HCT116 (cell line): Measurements from ENCODE around the gene ZGPAT. TPM values are rescaled to one million over a fixed set of nuclear protein-coding genes. Genes with fewer than 3 reads are reported as not detected.

Experiments used
- ATAC-seq: fragments of 200-7000 bp; cut with Tn5 transposase; 2 replicates; pipeline ENCODE4 v1.9.1; 2020; ENCODE audit warnings: mild to moderate bottlenecking, moderate library complexity
- BruUV-seq: library from RNA; stranded (reverse); fragments of 400-500 nt; replicated peaks from 2 replicates; lab custom pipeline; 2021; lab: Mats Ljungman, UMichigan
- CTCF ChIA-PET: fragments of 300-600 bp; sonication (Branson Sonifier 250); formaldehyde crosslinking; loops from one replicate; lab custom pipeline; 2021; ENCODE audit warnings: antibody characterized with exemption; lab: Charles Lee
- POLR2A ChIA-PET: fragments of 300-600, 350-600 bp; sonication (Branson Sonifier 250); formaldehyde crosslinking; loops from one replicate; lab custom pipeline; 2021; ENCODE audit warnings: antibody characterized with exemption; lab: Charles Lee
- RAD21 ChIA-PET, 2 experiments: fragments of 300-600 bp; sonication (Branson Sonifier 250); formaldehyde crosslinking; loops; one replicate each; lab custom pipeline; 2023; ENCODE audit warnings: low total read pairs in 2 of 2; ENCODE audit not compliant: uncharacterized antibody in 2 of 2, unreplicated experiment in 2 of 2, low non-redundant PET in 1 of 2; lab: Charles Lee
- DNase-seq: peaks from one replicate; pipeline ENCODE4 v3.0.0-alpha.2; 2010; ENCODE audit warnings: low read depth, low spot score
- H2AFZ ChIP-seq: fragments of 200-600 bp; shearing (Covaris generic), sonication (generic); 2 replicates; pipeline ENCODE4 v1.6.1; 2017; ENCODE audit warnings: low read depth, mixed run types, mixed read lengths, antibody characterized with exemption, low read length; ENCODE audit not compliant: poor library complexity, severe bottlenecking
- H3K27ac ChIP-seq: 2 replicates; pipeline ENCODE4 v1.5.1; 2012; ENCODE audit warnings: low read depth, low read length
- H3K27me3 ChIP-seq: fragments of 200-600 bp; sonication (generic); 2 replicates; pipeline ENCODE4 v1.6.1; 2016; ENCODE audit warnings: mixed run types, low read length, mixed read lengths; ENCODE audit not compliant: insufficient read depth
- H3K36me3 ChIP-seq, 2 experiments: fragments of 200-500 bp in 1 of 2; fragments of 200-600 bp in 1 of 2; sonication (Bioruptor generic) in 1 of 2; sonication (generic) in 1 of 2; 2 replicates each; pipeline versions ENCODE4 v1.5.1 to v1.6.1; 2014 to 2016; ENCODE audit warnings: low read length in 2 of 2, inconsistent platforms in 1 of 2, mixed read lengths in 1 of 2, mixed run types in 1 of 2; ENCODE audit not compliant: insufficient read depth in 2 of 2, control insufficient read depth in 1 of 2
- H3K4me1 ChIP-seq, 2 experiments: fragments of 200-600 bp in 1 of 2; sonication (generic) in 1 of 2; 2 replicates each; pipeline versions ENCODE4 v1.5.1 to v1.6.1; 2012 to 2017; ENCODE audit warnings: low read length in 2 of 2, inconsistent platforms in 1 of 2, mild to moderate bottlenecking in 1 of 2, mixed read lengths in 1 of 2, mixed run types in 1 of 2, moderate library complexity in 1 of 2; ENCODE audit not compliant: insufficient read depth in 2 of 2, control insufficient read depth in 1 of 2
- H3K4me2 ChIP-seq: fragments of 200-600 bp; sonication (generic); 2 replicates; pipeline ENCODE4 v1.6.1; 2017; ENCODE audit warnings: mixed run types, low read length, mixed read lengths
- H3K4me3 ChIP-seq, 2 experiments: fragments of 200-600 bp in 1 of 2; sonication (generic) in 1 of 2; replicated peaks in 1 of 2; 2 replicates each; pipeline ENCODE4 v1.5.1; 2011 to 2016; ENCODE audit warnings: low read length in 2 of 2, control low read depth in 1 of 2, low read depth in 1 of 2, mild to moderate bottlenecking in 1 of 2, mixed read lengths in 1 of 2, mixed run types in 1 of 2
- H3K79me2 ChIP-seq: fragments of 200-600 bp; sonication (generic); 2 replicates; pipeline ENCODE4 v1.6.1; 2017; ENCODE audit warnings: mild to moderate bottlenecking, mixed run types, low read length, moderate library complexity, mixed read lengths; ENCODE audit not compliant: insufficient read depth
- H3K9ac ChIP-seq: fragments of 200-600 bp; sonication (generic); 2 replicates; pipeline ENCODE4 v1.6.1; 2016; ENCODE audit warnings: low read length, mixed read lengths
- H3K9me2 ChIP-seq: fragments of 200-600 bp; sonication (generic), shearing (Covaris generic); 2 replicates; pipeline ENCODE4 v1.6.1; 2017; ENCODE audit warnings: mixed run types, mild to moderate bottlenecking, moderate library complexity; ENCODE audit not compliant: insufficient read depth
- H3K9me3 ChIP-seq, 2 experiments: fragments of 200-500 bp in 1 of 2; fragments of 200-600 bp in 1 of 2; sonication (Bioruptor generic) in 1 of 2; sonication (generic) in 1 of 2; 2 replicates each; pipeline ENCODE4 v1.6.1; 2014 to 2017; ENCODE audit warnings: low read length in 2 of 2, mixed read lengths in 2 of 2, inconsistent platforms in 1 of 2, low read depth in 1 of 2, mild to moderate bottlenecking in 1 of 2, mixed run types in 1 of 2, moderate library complexity in 1 of 2; ENCODE audit not compliant: control insufficient read depth in 1 of 2, insufficient read depth in 1 of 2
- H4K20me1 ChIP-seq: fragments of 200-600 bp; sonication (generic), shearing (Covaris generic); 2 replicates; pipeline ENCODE4 v1.6.1; 2017; ENCODE audit warnings: mixed run types, mild to moderate bottlenecking, moderate library complexity; ENCODE audit not compliant: insufficient read depth
- ATF3 ChIP-seq: IDR thresholded peaks from 2 replicates; pipeline ENCODE4 v1.6.1; 2012
- CEBPB ChIP-seq: IDR thresholded peaks from 2 replicates; pipeline ENCODE4 v1.6.1; 2012; ENCODE audit warnings: low read depth
- CTCF ChIP-seq, 3 experiments: fragments of 200-600 bp in 1 of 3; sonication (generic) in 1 of 3; IDR thresholded peaks in 2 of 3; conservative IDR thresholded peaks in 1 of 3; 2 replicates each; pipeline ENCODE4 v1.5.1; 2012 to 2017; ENCODE audit warnings: low read depth in 2 of 3, low read length in 2 of 3, antibody characterized with exemption in 1 of 3, borderline replicate concordance in 1 of 3, control low read depth in 1 of 3, mild to moderate bottlenecking in 1 of 3, mixed read lengths in 1 of 3, mixed run types in 1 of 3, moderate library complexity in 1 of 3; ENCODE audit not compliant: insufficient read depth in 1 of 3
- ELF1 ChIP-seq: IDR thresholded peaks from 2 replicates; pipeline ENCODE4 v1.6.1; 2012; ENCODE audit warnings: low read depth, borderline replicate concordance
- EZH2phosphoT487 ChIP-seq: fragments of 200-600 bp; IDR thresholded peaks from 2 replicates; pipeline ENCODE4 v1.6.1; 2018; ENCODE audit warnings: antibody characterized with exemption, borderline replicate concordance
- JUND ChIP-seq: IDR thresholded peaks from 2 replicates; pipeline ENCODE4 v1.6.1; 2012
- MAX ChIP-seq: IDR thresholded peaks from 2 replicates; pipeline ENCODE4 v1.6.1; 2012
- POLR2A ChIP-seq: IDR thresholded peaks from 2 replicates; pipeline ENCODE4 v1.7.0; 2011; ENCODE audit warnings: borderline replicate concordance; ENCODE audit not compliant: insufficient read depth, insufficient read length; ENCODE audit errors: extremely low read depth
- POLR2AphosphoS5 ChIP-seq: IDR thresholded peaks from 2 replicates; pipeline ENCODE4 v1.6.1; 2011; ENCODE audit warnings: mild to moderate bottlenecking, low read depth, low read length, moderate library complexity
- RAD21 ChIP-seq: IDR thresholded peaks from 2 replicates; pipeline ENCODE4 v1.6.1; 2012; ENCODE audit warnings: low read depth, mild to moderate bottlenecking
- REST ChIP-seq: IDR thresholded peaks from 2 replicates; pipeline ENCODE4 v1.6.1; 2012; ENCODE audit warnings: low read depth
- SP1 ChIP-seq: IDR thresholded peaks from 2 replicates; pipeline ENCODE4 v1.6.1; 2012; ENCODE audit warnings: low read depth
- TCF7L2 ChIP-seq: IDR thresholded peaks from 2 replicates; pipeline ENCODE4 v1.7.0; 2011; ENCODE audit warnings: borderline replicate concordance, inconsistent platforms; ENCODE audit not compliant: insufficient read depth, insufficient read length; ENCODE audit errors: extremely low read depth
- YY1 ChIP-seq: IDR thresholded peaks from 2 replicates; pipeline ENCODE4 v1.6.1; 2011; ENCODE audit warnings: low read length, low read depth, moderate library complexity, mild to moderate bottlenecking; ENCODE audit not compliant: insufficient replicate concordance; ENCODE audit errors: extremely low read depth
- intact Hi-C: fragments of 100-400 bp; cut with micrococcal nuclease; formaldehyde crosslinking; loops from 2 replicates; pipeline ENCODE4 v1.10.0; 2022
- total RNA-seq: library from RNA; stranded (reverse); gene quantifications from one replicate; pipeline ENCODE4 v1.2.1, GENCODE V29; 2021; ENCODE audit not compliant: unreplicated experiment

Gene ZGPAT
- total RNA-seq, 1 experiment from 2014 or later: 30.6 TPM

GRCh38 chr20:63704749-63705117 lies 3.1 kb upstream of the ZGPAT start:
- DNase-seq (no peak), ATAC-seq (no peak)
- Histone ChIP-seq H3K9me3 (no peaks in the 10 kb centered on the region), H3K27ac (no peak overlapping the region), H3K4me3 (no peak overlapping the region), H3K4me1 (peaks cover 14 to 53% of the 10 kb centered on the region in 2 experiments), H3K4me2 (no peak overlapping the region), H3K27me3 (no peaks in the 10 kb centered on the region), H3K9me2 (no peaks in the 10 kb centered on the region), H3K36me3 (peaks cover 7 to 28% of the 10 kb centered on the region in 2 experiments; a peak in 3 of 4 replicates), H3K79me2 (peaks cover 47% of the 10 kb centered on the region), H2AFZ (no peak overlapping the region), H4K20me1 (no peaks in the 10 kb centered on the region), H3K9ac (no peak overlapping the region)
- intact Hi-C loops: loop anchor here (10.0 kb wide), 1 partner anchor 350 kb away; no protein-coding TSS in a partner anchor
- ChIA-PET CTCF (no interaction called here), POLR2A (no interaction called here), RAD21 (no interaction called here)
- BruUV-seq: no TSS peak
- TF ChIP-seq CTCF (IDR thresholded peaks at IDR 0.05 in 2 of 3, conservative IDR thresholded peaks at IDR 0.05 in 1 of 3; ENCODE audit: borderline replicate concordance in 1 of 3, insufficient read depth in 1 of 3, low read depth in 2 of 3, low read length in 2 of 3): no peak
- TF ChIP-seq ELF1: no peak
- no peak for TF ChIP-seq YY1
- no peak for TF ChIP-seq MAX
- TF ChIP-seq TCF7L2: no peak
- TF ChIP-seq ATF3: no peak
- no peak for TF ChIP-seq EZH2phosphoT487
- TF ChIP-seq POLR2AphosphoS5: no peak
- TF ChIP-seq CEBPB: no peak
- no peak for TF ChIP-seq SP1
- TF ChIP-seq RAD21: no peak
- no peak for TF ChIP-seq JUND
- TF ChIP-seq POLR2A: no peak
- TF ChIP-seq REST: no peak
